ENCODE measurements around the gene AGFG2.
A peak's percentile ranks its signal among the peaks of the same experiment; 100 is the strongest.

AGFG2 gene

DNA sequence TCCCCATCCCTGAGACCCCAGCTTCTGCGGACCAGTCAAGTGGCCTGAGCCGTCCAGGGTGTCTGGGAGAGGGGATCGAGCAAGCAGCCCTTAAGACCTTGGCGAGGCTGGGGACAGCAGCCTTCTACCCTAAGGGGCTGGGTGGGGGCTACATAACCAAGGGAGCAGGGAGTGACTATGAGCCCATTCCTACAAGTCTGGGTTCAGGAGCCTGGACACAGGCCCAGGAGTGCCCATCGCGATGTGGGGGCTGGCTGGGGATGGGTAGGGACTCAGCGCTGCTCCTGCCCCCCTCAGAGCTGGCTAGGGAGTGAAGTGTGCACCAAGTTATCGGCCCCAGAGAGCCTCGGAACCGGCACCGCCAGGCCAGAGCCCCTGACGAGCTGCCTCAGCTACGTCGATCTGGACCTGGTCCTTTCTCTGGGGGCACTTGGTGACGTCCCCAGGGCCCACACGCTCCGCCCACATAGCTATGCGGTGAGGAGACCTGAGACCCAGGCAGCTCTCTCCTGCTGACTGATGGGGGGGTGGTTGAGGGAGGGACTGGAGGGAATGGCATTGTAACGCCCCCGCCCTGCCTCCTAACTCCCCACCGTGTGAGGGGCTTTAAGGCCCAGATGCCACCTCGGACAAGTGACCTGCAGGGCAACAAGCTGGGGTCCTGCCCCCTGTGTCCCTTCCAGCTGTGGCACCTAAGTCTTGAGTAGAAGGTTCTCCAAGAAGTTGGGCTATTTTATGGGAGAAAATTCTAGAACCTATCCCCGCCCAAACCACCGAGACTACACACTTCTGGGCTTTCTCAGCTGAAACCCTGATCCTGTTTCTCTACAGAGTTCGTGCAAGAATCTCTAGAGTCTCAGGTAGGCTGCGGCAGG, 32.2 kb downstream of the AGFG2 start:
- DNase-seq (ENCODE audit: low read depth in 1 of 2, low spot score in 1 of 2): no peak

DNA sequence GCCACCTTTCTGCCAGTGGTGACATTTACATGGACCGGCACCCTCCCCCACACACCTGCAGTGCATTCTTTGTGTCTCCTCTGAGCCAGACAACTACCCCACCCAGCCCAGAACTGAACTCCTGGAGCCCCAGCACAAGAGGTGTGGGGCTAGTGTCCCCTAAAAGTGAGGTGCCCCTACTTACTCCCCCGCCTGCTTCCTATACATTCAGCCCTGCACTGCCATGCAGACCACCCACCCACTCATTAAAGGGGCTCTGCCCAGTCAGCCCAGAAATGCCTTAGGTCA, 32.8 kb downstream of the AGFG2 start:
- no peak for DNase-seq (ENCODE audit: low read depth in 1 of 2, low spot score in 1 of 2)

GRCh38 chr7:100572281-100572948, 33.4 kb downstream of the AGFG2 start:
- DNase-seq (ENCODE audit: low read depth in 1 of 2, low spot score in 1 of 2): no peak

- no peak for DNase-seq (ENCODE audit: low read depth in 1 of 2, low spot score in 1 of 2)
Observed at GRCh38 chr7:100572949-100573675, 34.1 kb downstream of the AGFG2 start.

- no peak for DNase-seq (ENCODE audit: low read depth in 1 of 2, low spot score in 1 of 2)
Observed at GRCh38 chr7:100573691-100574361, 34.8 kb downstream of the AGFG2 start, which contains the start of gene SAP25. TSS of gene SAP25 (minus strand) at chr7:100573900. CDS start at chr7:100573742, 158 bp downstream.

DNA sequence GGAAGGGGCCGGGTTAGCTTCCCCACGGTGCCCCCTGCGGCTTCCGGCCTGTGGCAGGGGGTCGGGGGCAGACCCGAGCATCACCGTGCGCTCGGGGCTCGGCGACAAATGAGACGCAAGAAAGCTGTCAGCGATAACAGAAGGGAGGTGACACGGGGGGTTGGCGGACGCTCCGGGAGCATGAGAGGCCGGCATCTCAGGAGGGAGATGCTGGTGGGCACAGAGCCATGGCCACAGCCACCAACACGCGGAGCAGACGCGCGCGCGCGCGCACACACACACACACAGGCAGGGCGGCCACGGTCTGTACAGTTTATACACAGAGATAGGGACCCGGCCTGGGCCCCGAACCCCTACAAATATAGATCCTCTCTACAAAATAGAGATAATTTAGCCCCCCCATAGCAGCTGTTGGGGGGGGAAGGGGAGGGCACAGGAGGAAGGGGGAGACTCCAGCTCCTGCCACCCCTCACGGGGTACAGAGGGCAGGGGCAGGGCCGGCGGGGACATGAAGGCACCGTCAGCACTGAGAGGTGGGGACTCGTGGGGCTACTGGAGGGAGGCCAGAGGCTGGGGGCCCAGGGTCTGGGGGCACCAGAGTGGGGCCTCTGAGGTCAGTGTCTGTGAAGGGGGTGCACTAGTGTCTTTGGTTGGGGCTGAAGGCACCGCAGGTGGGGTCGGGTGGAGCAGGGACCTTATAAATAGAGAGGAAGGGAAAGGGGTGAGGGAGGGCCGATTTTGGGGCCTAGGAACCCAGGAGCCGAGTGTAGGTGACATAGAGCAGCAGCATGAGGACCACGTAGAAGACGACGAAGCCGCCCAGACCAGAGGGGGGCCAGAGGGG, 35.6 kb downstream of the AGFG2 start:
- no peak for DNase-seq (ENCODE audit: low read depth in 1 of 2, low spot score in 1 of 2)

- DNase-seq (ENCODE audit: low read depth in 1 of 2, low spot score in 1 of 2): no peak
Observed at GRCh38 chr7:100575206-100575631, 36.2 kb downstream of the AGFG2 start.

DNA sequence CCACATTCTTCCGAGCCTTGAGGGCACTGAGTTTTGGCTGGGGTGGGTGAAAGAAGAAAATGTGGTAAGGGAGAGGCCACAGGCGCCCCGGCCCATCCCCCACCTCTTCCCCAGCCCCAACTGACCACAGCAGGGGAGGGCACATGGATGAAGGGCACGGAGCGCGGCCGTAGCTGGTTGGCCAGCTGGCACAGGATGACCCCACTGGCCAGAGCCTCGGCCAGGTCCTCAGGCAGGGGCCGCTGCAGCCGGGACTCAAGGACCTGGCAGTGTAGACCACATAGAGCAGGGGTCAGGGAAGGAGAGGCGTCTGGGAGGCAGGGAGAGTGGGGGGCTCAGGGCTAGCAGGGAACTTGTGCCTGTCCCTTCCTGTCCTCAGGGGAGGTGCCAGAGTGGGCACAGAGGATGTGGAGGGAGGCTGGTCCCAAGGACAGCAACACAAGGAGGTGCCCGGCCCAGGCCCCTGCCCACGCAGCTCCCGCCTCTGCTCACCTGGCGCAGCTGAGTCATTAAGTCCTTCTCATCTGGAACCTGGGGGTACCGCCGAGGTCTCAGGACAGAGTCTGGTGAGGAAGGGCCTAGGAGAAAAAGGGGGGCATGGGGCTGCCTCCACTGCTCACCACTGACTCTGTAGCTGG, 36.9 kb downstream of the AGFG2 start:
- no peak for DNase-seq (ENCODE audit: low read depth in 1 of 2, low spot score in 1 of 2)

- DNase-seq (ENCODE audit: low read depth in 1 of 2, low spot score in 1 of 2): no peak
Observed at GRCh38 chr7:100576384-100576993, 37.5 kb downstream of the AGFG2 start.

DNA sequence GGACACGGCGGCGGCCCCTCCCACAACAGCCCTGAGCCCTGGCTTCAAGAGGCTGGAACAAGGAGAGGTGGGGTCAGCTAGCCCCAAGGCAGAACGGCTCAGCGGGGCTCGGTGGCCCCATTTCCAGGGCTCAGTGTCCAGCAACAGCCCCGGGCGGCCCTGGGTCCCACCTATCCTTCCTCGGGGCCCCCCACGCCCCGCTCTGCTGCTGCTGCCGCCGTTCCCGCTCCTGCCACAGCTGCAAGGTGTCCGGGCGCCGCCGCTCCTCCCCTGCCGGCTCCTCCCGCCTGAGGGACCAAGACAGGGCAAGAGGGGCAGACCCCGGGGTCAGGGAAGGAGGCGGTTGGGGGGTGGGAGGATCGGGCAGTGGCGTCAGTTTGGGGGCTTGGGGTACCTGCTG, 38.1 kb downstream of the AGFG2 start:
- no peak for DNase-seq (ENCODE audit: low read depth in 1 of 2, low spot score in 1 of 2)

DNA sequence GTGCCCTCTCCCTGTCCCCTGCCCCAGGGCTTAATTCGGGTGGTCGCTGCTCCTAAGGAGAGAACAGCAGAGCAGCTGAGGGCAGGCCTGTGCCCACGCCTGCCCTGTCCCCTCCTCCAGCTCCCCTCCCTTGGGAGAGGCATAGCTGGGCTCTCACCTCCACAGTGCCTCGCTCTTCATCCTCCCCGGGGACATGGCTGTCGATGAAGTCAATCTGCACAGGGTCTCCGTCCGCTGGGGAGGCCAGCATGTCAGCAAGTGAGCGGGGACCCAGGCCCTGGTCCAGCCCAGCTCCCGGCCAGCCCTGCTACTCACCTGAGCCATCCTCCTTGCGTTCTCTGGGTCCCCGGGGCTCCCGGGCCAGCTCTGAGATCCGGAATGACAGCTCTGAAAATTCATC, 38.5 kb downstream of the AGFG2 start:
- DNase-seq (ENCODE audit: low read depth in 1 of 2, low spot score in 1 of 2): no peak

GRCh38 chr7:100578246-100579183, 39.5 kb downstream of the AGFG2 start:
- DNase-seq (ENCODE audit: low read depth in 1 of 2, low spot score in 1 of 2): no peak

GRCh38 chr7:100580466-100581283, 41.7 kb downstream of the AGFG2 start:
- DNase-seq (ENCODE audit: low read depth in 1 of 2, low spot score in 1 of 2): no peak

DNA sequence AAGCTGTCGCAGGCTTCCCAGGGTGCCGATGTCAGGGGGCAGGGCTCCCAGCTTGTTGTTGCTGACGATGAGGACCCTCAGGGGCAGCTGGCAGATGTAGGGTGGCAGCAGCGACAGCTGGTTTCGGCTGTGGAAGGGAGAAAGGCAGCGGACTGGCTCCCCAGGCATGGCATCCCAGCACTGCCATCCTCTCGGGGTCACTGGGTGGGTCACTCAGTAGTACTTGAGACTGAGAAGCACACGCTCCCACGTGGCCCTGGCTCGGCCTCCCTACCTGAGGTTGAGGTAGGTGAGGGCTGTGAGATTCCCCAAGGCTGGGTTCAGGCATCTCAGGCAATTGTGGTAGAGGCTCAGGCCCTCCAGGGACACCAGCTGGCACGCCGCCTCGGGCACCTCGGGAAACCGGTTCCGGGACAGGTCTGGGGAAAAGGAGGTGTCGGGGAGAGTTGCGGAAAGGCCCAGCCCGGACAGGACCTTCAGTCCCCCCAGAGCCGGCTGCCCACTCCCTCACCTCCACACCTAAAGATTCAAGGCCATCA, 43.1 kb downstream of the AGFG2 start:
- DNase-seq (ENCODE audit: low read depth in 1 of 2, low spot score in 1 of 2): no peak

- no peak for DNase-seq (ENCODE audit: low read depth in 1 of 2, low spot score in 1 of 2)
Observed at GRCh38 chr7:100582650-100583049, 43.6 kb downstream of the AGFG2 start.

- peak; percentile 34 to 46 for DNase-seq (ENCODE audit: low read depth in 1 of 2, low spot score in 1 of 2)
Observed at GRCh38 chr7:100583132-100584053, 44.4 kb downstream of the AGFG2 start.

All from stimulated activated CD4-positive, alpha-beta T cell treated with anti-CD3 and anti-CD28 coated beads, Interleukin-15, amount 100 ng/mL, for 1 hour (primary cell).